HG02642 (cell line): ENCODE results near the gene JAKMIP1.
"Not testable (repeated sequence)": the region's sequence is repeated elsewhere in the genome, so short reads cannot be mapped to it uniquely, and the experiment has no call there.

Source experiments
- ATAC-seq: cut with Tn5 transposase; IDR thresholded peaks from one replicate; pipeline ENCODE4 v1.9.1; 2021; ENCODE audit warnings: mild to moderate bottlenecking; ENCODE audit not compliant: unreplicated experiment, poor library complexity

JAKMIP1 gene

DNA sequence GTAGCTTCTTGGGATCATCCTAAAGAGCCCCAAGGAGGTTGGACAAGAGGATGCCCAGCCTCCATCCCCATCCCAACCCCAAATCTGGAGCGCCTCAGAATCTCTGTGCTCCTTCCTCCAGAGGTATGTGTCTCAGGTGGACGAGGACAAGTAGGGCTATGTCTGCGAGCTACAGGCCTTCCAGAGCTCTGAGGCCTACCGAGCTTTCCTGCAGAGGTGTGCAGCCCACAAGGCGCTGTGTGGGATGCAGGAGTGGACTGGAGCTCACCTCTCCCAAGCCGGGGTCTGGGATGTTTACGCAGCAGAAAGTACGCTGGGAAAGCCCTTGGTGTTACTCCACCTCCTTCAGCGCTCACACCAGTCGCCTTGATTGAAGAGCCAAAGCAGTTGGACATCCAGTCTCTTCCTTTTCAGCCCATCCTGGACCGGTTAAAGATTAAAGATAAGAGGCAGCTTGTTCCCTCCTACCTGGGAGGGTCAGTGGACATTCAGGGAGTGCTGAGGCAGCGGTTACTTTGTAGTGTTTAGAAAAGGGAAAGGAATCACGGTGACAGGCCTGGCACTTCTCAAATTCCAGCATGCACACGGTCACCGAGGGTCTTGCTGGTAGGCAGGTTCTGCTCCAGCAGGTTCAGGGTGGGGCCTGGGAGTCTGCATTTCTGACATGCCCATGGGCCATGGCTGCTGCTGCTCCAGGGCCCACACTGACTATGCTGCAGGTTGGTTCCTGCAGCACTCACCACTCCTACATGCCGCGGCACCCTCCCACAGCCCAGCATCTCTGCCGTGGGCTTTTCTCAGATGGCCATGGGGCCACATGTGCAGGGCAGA, 29.5 kb upstream of the JAKMIP1 start:
- ATAC-seq = no peak

DNA sequence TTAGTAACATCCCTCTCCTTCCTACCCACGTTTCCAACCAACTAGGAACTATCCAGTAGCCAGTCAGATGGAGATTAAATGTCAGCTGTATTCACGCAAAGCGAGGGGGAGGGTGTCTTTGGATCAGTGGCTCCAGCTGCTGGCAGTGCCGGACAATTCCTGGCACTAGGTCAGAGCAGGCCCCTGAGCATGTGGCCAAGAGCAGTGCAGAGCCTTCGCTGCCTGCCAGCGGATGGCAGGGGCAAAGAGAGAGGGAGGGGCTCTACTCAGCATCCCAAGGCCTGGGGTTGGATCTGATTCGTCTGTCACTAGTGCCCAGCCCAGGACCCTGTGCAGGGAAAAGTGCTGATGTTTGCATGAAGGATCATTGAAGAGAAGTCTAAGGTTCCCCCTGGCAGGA, 28.7 kb upstream of the JAKMIP1 start:
- ATAC-seq = no peak

DNA sequence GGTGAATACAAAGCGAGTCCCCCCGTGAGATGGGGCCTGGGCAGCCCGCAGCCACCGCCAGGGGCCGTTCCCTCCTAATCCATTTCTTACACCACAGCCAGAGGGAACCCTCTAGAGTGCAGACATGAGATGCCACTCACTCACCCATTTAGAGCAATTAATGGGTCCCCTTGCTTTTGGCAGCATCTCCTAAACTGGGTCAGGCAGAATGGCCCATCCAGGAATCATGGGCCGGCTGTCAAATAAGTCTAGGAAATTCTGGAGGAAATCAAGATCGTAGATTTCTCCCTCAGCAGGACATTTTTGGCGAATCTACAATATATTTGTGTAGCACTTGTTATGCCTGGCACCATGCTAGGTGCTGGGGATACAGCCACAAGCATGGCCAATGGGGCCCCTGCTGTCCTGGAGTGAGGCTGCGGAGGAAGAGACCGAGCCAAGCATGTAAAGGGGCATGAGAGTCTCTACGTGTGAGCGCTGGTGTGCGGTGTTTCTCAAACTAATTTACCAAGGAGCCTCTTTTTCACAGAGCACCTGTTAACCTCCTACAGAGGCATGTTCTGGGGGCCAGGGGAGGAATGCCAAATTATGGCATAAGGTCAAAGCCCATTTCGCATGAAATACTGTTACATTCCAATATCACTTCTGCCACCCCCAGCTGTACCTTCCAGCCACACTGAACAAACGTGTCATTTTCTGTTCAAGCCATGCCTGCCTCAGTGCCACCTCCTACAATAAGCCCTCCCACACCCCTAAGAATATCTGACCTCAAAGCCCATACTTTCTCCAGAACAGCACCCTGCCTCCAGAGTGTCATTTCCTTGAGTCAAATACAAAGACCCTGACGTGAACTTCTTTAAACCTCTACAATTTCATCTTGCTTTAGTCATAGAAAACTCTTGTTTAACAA, 28.1 kb upstream of the JAKMIP1 start:
- no peak for ATAC-seq

DNA sequence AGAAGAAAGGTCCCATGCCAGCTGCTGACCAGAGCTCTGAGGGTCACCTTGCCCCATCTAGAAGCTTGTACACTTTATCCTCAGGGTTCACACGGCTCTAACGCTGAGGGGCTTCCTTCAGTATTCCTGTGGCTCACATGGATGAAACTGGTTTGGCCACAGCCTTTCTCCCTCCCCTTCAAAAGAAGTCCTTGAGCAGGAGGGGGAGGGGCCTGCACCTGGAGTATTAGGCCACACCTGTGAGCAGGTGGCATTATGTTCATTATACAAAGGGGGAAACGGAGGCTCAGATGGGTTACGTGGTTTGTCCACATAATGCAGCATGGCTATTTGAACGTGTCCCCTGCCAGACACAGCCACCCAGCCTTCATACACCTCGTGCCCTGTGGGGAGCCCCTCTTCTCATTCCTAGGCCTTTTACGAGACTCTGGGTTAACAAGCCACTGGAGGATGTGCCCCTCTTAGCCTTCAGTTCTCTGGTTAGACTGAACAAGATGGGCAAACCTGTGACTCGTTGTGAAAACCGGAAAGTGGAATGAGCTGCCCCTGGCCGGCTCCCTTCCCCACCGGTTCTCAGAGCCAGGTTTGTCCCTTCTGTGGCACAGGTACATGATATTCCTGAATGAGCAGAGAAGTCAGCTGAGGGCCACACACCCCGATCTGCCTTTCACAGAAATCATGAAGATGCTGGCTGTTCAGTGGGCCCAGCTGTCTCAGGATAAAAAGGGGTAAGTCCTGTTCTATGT, 27.2 kb upstream of the JAKMIP1 start:
- no peak for ATAC-seq

DNA sequence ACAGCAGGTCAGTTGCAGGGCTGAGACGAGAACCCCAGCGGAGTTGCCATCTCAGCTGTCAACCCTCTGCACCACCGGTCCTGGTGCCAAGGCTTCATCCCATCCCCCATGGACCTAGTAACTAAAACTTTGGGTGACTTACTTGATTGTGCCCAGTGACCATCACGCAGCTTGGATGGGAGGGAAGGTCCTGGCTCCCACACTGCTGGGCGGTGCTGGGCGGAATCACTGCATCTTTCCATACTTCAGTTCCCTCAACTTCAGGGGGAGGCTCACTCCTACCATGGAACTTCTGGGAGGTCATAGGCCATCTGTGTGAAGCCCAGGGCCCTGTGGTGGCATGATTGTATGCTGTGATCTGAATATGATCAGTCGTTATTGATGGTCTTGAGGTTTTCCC, 26.2 kb upstream of the JAKMIP1 start:
- no peak for ATAC-seq

DNA sequence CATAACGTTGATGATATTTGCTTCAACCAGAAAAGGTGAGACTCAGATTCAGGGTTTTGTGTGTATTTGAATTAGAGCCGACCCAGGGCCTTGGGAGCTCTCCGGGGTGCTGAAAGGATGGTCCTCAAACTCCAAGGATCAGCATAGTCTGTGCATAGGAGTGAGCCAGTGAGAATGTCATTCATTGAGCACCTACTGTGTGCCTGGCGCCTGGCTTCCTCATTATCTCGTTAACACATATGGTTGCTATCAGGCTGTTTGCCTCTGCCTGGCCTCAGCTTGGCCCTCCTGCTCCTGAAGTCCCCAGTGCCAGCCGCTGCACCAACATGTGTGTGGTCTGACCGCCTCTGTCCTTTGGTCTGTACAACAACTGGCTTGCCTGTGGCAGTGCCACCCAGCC, 25.1 kb upstream of the JAKMIP1 start:
- ATAC-seq = no peak

DNA sequence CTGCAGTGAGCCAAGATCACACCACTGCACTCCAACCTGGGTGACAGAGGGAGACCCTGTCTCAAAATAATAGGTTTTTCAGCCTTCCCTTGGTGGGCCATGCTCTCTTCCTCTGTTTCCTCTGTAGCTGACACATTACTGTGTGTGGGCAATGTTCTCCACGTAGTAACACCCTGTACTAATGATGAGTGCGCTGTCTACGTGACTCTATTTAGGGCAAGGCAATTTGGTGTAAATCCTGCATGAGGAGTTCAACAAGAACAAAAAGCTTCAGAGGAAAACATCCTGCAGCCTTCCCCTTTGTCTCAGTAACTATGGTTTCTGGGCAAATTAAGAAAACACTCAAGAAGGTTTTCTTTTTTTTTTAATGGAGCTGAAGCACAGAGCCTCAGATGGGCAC, 24.4 kb upstream of the JAKMIP1 start:
- ATAC-seq = no peak

DNA sequence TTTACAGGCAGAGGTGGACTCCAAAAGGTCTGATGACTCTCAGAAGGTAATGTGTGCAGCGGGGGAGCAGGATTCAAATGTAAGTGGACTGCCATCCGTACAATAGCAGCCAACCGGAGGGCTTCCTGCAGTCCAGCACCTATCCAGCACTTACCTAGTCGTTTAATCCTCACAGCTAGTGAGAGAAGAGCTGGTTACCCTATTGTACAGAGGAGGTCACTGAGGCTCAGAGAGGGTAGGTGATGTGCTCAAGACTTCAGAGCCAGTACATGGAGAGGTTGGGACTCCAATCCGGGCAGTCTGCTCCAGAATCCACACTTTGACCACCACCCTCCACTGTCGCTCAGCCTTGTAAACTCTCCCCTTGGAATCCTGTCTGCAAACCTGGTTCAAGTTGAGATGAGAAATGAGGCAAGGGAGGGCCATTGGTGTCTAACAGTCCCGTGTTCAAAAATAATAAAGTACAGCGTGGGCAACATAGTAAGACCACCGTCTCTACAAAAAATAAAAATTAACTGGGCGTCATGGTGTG, 22.5 kb upstream of the JAKMIP1 start:
- no peak for ATAC-seq

DNA sequence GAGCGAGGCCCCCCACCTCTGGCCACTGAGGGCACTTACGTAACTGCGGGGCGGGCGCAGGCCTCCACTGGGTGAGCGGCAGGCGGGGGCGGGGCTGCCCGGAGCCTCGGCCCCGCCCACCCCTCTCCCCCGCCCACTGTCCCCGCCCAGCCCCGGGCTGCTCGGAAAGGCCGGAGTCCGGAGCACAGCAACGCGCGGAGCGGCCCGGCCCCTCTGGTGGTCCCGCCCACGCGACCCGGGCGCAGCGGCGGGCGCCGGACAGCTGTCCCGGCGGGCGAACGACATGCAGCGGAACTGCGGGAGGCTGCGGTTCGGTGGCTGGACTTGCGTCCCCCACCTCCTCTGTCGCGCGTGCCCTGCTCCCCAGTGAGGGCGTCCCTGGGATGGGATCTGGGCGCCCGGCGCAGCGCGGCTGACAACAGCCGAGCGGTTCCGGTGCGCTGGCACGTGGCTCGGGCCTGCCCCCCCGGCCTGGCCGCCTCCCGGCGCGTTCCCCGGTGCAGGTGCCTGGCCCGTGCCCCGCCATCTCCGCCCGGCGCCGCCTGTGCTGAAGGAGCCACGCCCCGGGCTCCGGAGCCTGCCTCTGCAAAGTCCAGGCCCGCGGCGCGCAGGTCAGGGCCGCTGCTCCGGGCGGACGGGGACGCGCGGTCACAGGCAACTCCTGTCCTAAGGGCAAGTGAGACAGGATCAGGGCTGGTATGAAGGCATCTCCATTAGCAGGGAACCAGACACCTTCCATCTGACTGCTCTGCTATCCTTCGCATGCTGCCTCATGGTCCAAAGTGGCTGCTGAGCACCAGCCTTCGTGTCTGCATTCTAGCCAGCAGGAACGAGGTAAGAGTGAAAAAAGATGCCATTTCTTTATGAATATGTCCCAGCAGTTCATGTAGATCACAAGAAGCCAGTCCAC, 21.8 kb upstream of the JAKMIP1 start:
- ATAC-seq = no peak

DNA sequence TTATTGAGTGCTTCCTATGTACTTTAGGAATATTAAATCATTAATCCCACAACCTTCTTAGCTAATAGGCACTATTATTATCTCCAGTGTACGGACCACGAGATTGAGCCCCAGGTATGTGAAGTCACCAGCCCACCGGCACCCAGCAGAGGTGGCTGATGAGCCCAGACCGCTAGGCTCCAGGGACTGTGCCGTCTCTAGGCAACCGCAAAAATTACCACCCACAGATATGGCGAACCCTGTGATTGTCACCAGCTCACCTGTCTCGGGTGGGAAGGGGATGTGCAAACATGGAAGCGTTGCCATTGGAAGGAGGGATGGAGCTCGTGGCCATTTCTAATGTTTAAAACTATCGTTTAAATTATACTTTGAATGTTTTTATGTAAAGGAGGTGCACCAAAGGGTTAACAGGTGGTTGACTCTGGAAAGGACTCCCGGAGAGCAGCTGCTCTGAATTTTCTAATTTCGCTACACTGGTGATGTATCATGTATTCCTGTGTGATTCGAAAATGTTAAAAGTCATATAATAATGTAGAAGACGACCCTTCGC, 21.0 kb upstream of the JAKMIP1 start:
- no peak for ATAC-seq

DNA sequence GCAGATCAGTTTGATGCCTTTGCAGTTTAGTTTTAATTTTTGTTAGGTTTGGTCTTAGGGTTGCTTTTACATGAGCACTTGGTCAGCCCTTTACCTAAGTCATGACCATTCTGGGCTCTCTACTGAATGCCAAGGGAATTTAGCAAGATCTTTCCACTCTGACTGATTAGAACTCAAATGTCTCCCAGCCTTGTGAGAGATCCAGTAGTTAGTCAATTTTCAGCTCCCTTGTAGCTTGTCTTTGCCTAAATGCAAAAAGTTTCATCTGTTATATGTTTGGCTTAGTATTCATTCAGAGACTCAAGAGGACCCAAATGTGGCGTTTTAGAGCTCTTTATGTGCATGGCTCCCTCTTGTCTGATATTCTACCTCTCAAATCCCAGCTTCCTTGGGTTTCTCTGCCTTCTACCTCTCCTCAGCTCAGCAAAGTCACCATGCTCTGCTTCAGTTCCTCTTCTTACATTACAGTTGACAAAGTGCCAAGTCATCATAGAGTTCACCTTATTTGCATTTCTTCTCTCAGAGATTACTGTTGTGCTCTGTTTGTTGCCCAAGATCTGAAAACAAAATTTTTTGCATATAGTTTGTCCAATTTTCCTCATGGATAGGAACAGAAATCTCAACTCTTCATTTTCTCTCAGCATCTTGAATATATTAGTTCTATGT, 17.5 kb upstream of the JAKMIP1 start:
- peak; percentile 81 for ATAC-seq

DNA sequence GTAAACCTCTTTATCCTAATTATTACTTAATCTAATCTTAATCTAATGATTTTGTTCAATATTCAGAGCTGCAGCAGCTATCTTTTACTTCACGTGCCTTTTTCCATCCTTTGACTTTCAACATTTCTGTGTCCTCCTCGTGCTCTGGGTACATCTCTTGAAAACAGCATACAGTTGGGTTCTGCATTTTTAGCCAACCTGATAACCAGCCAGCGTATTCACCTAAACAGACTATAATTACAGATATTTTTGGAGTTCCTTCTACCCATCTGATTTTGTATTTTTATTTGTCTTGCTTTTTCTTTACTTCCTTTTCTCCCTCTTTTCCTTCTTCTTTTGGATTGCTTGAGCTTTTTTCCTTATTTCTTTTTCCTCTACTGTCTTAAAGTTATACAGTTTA, 16.2 kb upstream of the JAKMIP1 start:
- no peak for ATAC-seq

DNA sequence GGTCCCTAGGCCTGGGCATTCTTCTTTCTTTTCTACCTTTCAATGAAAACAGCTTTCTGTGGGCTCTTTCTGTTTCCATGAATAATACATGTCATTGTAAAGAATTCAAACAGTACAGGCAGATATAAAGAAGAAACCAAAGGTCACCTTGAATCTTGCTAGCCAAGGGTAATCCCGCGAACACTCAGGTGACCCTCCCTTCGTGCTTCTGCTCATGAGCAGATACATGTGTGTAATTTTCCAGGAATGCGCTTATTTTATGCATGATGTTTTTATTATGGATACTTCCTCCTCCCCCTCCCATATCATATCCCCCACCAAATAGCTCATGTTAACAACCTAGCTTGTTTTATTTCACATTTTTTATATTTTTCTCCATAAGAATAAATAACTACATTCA, 9.6 kb upstream of the JAKMIP1 start:
- ATAC-seq = no peak

DNA sequence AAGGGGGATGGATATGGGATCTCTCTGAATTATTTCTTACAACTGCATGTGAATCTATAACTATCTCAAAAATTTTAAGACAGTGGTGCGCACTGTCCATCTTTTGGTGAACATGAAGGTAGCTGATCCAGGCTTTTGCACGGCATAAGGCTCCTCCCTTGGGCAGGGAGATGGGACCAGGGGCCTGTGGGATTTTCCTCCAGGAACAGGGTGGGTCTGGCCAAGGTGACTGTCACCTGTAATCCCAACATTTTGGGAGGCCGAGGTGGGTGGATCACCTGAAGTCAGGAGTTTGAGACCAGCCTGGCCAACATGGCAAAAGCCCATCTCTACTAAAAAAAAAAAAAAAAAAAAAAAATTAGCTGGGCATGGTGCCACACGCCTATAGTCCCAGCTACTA, 8.9 kb upstream of the JAKMIP1 start:
- ATAC-seq = not testable (repeated sequence)

DNA sequence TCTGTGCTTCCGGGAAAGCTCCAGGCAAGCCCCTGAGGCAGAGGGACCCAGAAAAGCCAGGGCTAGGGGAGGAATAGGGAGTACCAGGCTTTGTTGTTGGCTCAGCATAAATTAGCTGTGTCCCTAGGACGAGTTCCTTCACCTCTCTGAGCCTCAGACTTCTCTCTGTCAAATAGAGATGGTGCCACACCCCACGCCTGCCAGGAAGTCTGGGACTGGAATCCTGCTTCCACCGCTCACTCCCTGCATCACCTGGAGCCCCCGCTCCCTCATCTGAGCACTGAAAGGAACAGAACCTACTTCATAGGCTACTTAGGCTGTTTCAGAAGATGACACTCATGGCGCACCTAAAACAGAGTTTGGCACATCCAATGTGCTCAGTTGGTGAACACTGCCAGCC, 8.1 kb upstream of the JAKMIP1 start:
- ATAC-seq = no peak

DNA sequence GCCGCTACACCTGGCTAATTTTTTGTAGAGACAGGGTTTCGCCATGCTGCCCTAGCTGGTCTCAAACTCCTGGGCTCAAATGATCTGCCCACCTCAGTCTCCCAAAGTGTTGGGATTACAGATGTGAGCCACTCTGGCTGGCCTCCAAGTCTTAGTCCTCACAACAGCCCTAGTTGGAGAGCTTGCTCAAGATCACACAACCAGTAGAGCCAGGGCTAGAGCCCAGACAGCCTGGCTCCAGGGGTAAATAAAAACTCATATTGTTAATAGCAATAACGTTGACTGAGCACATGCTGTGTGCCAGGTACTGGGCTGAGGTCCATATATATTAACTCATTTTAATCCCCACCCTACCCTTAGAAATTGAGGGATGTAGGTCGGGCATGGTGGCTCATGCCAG, 7.3 kb upstream of the JAKMIP1 start:
- ATAC-seq = no peak

DNA sequence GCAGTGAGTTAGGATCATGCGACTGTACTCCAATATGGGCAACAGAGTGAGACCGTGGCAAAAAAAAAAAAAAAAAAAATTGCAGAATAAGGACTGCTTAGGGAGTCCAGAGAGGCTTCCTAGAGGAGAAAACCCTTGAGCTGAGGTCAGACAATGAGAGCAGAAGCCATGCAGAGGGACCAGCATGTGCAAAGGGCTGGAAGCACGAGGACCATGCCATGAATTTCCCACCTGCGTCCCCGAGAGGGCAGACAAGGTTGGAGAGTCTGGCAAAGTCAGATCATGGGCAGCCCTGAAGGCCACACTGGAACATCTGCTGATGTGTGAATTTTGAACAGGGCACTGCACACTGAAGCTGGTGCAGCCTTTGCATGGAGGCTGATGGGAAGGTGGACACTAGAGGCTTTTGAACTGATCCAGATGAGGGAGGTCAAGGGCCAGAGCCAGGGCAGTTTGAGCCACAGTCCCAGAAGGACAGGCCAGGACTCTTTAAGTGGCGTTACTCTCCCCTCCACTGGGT, 6.5 kb upstream of the JAKMIP1 start:
- ATAC-seq = no peak

DNA sequence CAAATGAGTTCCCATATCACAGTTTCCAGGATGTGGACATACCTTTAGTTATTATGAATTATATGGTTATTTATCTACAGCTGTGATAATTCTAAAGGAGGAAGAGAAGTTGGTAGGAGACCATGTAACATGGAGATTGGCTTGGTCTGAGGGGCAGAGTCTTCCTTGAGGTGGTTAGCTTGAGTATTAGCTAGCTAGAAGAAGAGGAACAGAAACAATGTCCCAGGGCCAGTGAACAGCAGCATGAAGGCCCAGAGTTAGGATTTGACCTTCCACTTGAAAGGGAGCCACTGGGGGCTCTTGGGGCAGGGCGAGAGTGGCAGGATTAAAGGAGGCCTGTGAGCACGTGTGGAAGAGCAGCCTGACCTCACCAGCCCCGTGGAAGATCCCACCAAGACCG, 5.6 kb upstream of the JAKMIP1 start:
- ATAC-seq = no peak

DNA sequence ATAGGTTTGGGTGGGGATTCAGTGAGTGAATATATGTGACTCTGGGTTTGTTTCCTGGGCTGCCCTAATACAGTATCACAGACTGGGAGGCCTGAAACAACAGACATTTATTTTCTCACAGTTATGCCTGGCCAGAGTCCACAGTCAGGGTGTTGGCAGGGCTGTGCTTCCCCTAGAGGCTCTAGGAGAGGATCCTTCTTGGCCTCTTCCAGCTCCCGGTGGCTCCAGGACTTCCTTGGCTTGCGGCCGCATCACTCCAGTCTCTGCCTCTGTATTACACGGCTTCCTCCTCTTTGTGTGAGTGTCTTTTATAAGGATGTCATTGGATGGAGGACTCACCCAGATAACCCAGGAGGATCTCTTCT, 5.2 kb upstream of the JAKMIP1 start:
- no peak for ATAC-seq
